GM11168 (cell line): ENCODE measurements around the gene GJD3.

ENCODE experiments used
- in situ Hi-C: fragments of 300-500 bp; cut with MboI; formaldehyde crosslinking; loops from one replicate; pipeline ENCODE4 v1.12.0; 2022; ENCODE audit warnings: low sequenced_read_pairs; ENCODE audit not compliant: unreplicated experiment

GJD3 gene

DNA sequence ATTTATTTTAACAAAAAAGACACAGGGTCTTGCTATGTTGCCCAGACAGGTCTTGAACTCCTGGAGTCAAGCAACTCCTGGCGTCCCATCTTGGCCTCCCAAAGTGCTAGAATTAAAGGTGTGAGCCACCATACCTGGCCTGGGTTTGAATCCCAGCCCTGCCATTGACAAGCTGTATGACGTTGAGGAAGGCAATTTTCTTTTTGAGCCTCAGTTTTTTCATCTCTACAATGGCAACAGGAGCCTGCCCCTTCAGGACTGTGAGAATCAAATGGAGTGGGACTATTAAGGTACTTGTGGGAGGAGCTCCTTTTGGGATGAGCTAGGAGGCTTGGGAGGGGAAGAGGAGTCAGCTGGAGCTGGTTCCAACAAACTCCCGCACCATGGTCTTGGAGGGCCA, 49.3 kb downstream of the GJD3 start:
- in situ Hi-C loops, result no loop called here

DNA sequence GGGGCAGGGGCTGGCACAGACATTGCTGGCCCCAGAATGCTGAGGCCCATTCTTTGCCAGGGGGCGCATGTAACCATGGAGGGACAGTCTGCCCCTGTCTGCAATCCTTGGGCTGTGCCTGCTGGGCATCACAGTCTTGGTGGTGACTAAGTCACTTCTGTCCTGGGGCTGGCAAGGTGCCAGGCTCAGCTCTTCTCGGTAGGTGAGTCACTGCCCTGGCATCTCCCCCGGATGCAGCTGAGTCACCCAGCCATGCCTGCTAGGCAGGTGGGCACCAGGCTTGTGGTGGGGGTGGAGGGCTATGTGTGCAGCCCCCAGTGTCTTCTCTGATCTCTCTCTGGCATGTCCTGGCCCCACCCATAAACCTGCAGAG, 50.0 kb downstream of the GJD3 start:
- in situ Hi-C loops, result no loop called here

DNA sequence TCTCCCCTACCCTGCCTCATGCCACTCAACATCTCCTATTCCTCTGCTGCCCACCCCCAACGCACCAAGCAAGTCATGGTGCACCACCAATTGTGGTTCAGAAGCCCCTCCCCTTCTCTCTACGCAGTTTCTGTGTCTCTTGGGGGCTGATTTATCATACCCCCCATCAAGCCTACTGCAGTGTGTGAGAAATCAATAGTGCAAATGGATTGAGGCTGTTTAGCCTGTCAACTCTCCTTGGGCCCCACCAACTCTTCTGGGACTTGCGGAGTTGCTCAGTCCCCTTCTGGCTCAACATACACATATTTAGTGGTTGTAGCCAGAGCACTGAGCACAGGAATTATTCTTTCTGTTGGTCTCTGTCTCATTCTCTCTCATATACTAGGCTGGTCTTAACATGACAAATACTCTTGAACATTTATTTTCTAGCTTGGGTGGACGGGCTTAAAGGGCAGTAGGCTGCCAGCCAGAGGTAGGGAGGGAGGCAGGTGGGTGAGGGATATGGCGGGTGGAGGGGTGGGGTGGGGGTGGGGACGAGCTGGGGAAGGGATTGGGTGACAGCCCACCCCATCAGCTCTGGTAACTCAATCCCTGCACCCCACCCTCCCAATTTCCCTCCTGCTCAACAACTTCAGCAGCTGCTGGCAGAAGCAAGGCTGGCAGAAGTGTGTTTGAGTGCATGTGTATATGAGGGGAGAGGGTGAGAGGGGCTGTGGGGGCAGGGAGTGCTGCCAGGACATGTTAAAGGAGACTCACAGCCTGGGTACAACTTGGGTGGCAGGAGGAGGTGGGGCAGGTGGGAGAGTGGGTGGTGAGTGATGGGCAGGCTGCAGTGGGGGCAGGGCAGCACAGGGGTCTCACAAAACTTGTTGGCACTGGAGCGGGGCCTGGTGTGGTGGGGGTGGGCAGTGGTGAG, 50.6 kb downstream of the GJD3 start:
- in situ Hi-C loops, result no loop called here
